ENCODE data around the gene NXPH1. TPM values are rescaled to one million over a fixed set of nuclear protein-coding genes. Genes with fewer than 3 reads are reported as not detected.

Gene NXPH1
- total RNA-seq, 1 experiment from 2014 or later: not detected

- ChIA-PET CTCF (no interaction called here), POLR2A (ENCODE audit: low non-redundant PET) (no interaction called here)
- Histone ChIP-seq H3K36me3 (ENCODE audit: insufficient read depth, low read length, poor library complexity, severe bottlenecking) (no peaks in the 10 kb centered on the region), H3K9me3 (ENCODE audit: low read depth, low read length, poor library complexity, severe bottlenecking) (no peaks in the 10 kb centered on the region), H3K4me1 (ENCODE audit: insufficient read depth, low read length, poor library complexity, severe bottlenecking) (no peaks in the 10 kb centered on the region), H3K27me3 (replicated peaks; ENCODE audit: insufficient read depth, low read depth, low read length, poor library complexity) (peaks cover 14% of the 10 kb centered on the region), H3K4me3 (ENCODE audit: low read depth, low read length, poor library complexity, severe bottlenecking) (no peak overlapping the region), H3K27ac (ENCODE audit: low read depth, low read length, poor library complexity, severe bottlenecking) (no peak overlapping the region)
- intact Hi-C loops (cut with micrococcal nuclease; ENCODE audit: unreplicated experiment): loop anchor here (2.0 kb wide), 2 partner anchors 304 to 1996 kb away; no protein-coding TSS in a partner anchor
- peak; percentile 65 for DNase-seq (ENCODE audit: low spot score)
- BruUV-seq (replicated peaks): no TSS peak
- no peak for TF ChIP-seq EZH2 (IDR thresholded peaks at IDR 0.05; ENCODE audit: borderline replicate concordance, low read depth, low read length, poor library complexity, severe bottlenecking)
- peak; percentile 84 for TF ChIP-seq CTCF (conservative IDR thresholded peaks at IDR 0.05; ENCODE audit: low read depth, low read length)
Observed at GRCh38 chr7:8418629-8419245, 14.7 kb upstream of the NXPH1 start.

GRCh38 chr7:8422177-8422576 is 11.2 kb upstream of the NXPH1 start:
- Histone ChIP-seq H3K27me3 (replicated peaks; ENCODE audit: insufficient read depth, low read depth, low read length, poor library complexity) (peaks cover 14% of the 10 kb centered on the region), H3K4me3 (ENCODE audit: low read depth, low read length, poor library complexity, severe bottlenecking) (no peak overlapping the region), H3K36me3 (ENCODE audit: insufficient read depth, low read length, poor library complexity, severe bottlenecking) (no peaks in the 10 kb centered on the region), H3K4me1 (ENCODE audit: insufficient read depth, low read length, poor library complexity, severe bottlenecking) (no peaks in the 10 kb centered on the region), H3K9me3 (ENCODE audit: low read depth, low read length, poor library complexity, severe bottlenecking) (no peaks in the 10 kb centered on the region), H3K27ac (ENCODE audit: low read depth, low read length, poor library complexity, severe bottlenecking) (no peak overlapping the region)
- no peak for DNase-seq (ENCODE audit: low spot score)
- BruUV-seq (replicated peaks): no TSS peak
- intact Hi-C loops (cut with micrococcal nuclease; ENCODE audit: unreplicated experiment): no loop called here
- POLR2A ChIA-PET (ENCODE audit: low non-redundant PET): no interaction called here
- no peak for TF ChIP-seq EZH2 (IDR thresholded peaks at IDR 0.05; ENCODE audit: borderline replicate concordance, low read depth, low read length, poor library complexity, severe bottlenecking)
- no peak for TF ChIP-seq CTCF (conservative IDR thresholded peaks at IDR 0.05; ENCODE audit: low read depth, low read length)
- CTCF ChIA-PET: no interaction called here

GRCh38 chr7:8423057-8423456 is 10.4 kb upstream of the NXPH1 start:
- Histone ChIP-seq H3K27me3 (replicated peaks; ENCODE audit: insufficient read depth, low read depth, low read length, poor library complexity) (peaks cover 14% of the 10 kb centered on the region), H3K9me3 (ENCODE audit: low read depth, low read length, poor library complexity, severe bottlenecking) (no peaks in the 10 kb centered on the region), H3K4me1 (ENCODE audit: insufficient read depth, low read length, poor library complexity, severe bottlenecking) (no peaks in the 10 kb centered on the region), H3K4me3 (ENCODE audit: low read depth, low read length, poor library complexity, severe bottlenecking) (no peak overlapping the region), H3K27ac (ENCODE audit: low read depth, low read length, poor library complexity, severe bottlenecking) (no peak overlapping the region), H3K36me3 (ENCODE audit: insufficient read depth, low read length, poor library complexity, severe bottlenecking) (no peaks in the 10 kb centered on the region)
- ChIA-PET POLR2A (ENCODE audit: low non-redundant PET) (no interaction called here), CTCF (no interaction called here)
- intact Hi-C loops (cut with micrococcal nuclease; ENCODE audit: unreplicated experiment): no loop called here
- DNase-seq (ENCODE audit: low spot score): no peak
- BruUV-seq (replicated peaks): no TSS peak
- no peak for TF ChIP-seq EZH2 (IDR thresholded peaks at IDR 0.05; ENCODE audit: borderline replicate concordance, low read depth, low read length, poor library complexity, severe bottlenecking)
- no peak for TF ChIP-seq CTCF (conservative IDR thresholded peaks at IDR 0.05; ENCODE audit: low read depth, low read length)

Data from A673 (cell line).